ENCODE data around the gene IRF2BPL.
A peak's percentile ranks its signal among the peaks of the same experiment; 100 is the strongest.

The IRF2BPL gene

GRCh38 chr14:77026930-77027537 is 1.5 kb downstream of the IRF2BPL start:
- Histone ChIP-seq H3K27ac (ENCODE audit: low read length) (no peak overlapping the region), H3K4me2 (ENCODE audit: insufficient read depth, low read length) (peak overlapping the region; percentile 98), H3K9ac (ENCODE audit: low read depth, low read length) (peak overlapping the region; percentile 99), H3K36me3 (ENCODE audit: insufficient read depth, low read length) (peaks cover 17% of the 10 kb centered on the region), H3K27me3 (ENCODE audit: insufficient read depth, low read length, poor library complexity) (no peaks in the 10 kb centered on the region), H3K4me3 (ENCODE audit: low read depth in 1 of 2, low read length in 2 of 2) (peak overlapping the region; percentile 66 to 89; a peak in 3 of 4 replicates), H3K9me3 (ENCODE audit: insufficient read depth, low read length, severe bottlenecking) (no peaks in the 10 kb centered on the region), H4K20me1 (ENCODE audit: insufficient read depth, low read length) (peaks cover 24% of the 10 kb centered on the region), H3K79me2 (ENCODE audit: insufficient read depth, low read length) (peaks cover 20% of the 10 kb centered on the region), H2AFZ (ENCODE audit: low read depth, low read length) (peak overlapping the region; percentile 86; the same call in 1 of the 2 replicates), H3K4me1 (ENCODE audit: insufficient read depth, low read length) (peaks cover 37% of the 10 kb centered on the region)
- DNase-seq (peak; percentile 46), ATAC-seq (ENCODE audit: insufficient read depth, low read depth) (peak; percentile 27)
- TF ChIP-seq CTCF (IDR thresholded peaks at IDR 0.05; ENCODE audit: borderline replicate concordance, extremely low read depth, low read length, poor library complexity, severe bottlenecking) = no peak
- no peak for TF ChIP-seq EZH2 (IDR thresholded peaks at IDR 0.05; ENCODE audit: borderline replicate concordance, low read depth, low read length, severe bottlenecking)

- no peak for DNase-seq
- Histone ChIP-seq H3K36me3 (ENCODE audit: insufficient read depth, low read length) (peaks cover 17% of the 10 kb centered on the region), H3K79me2 (ENCODE audit: insufficient read depth, low read length) (peaks cover 20% of the 10 kb centered on the region), H3K4me2 (ENCODE audit: insufficient read depth, low read length) (peak overlapping the region; percentile 98), H3K9me3 (ENCODE audit: insufficient read depth, low read length, severe bottlenecking) (no peaks in the 10 kb centered on the region), H2AFZ (ENCODE audit: low read depth, low read length) (no peak overlapping the region), H3K4me3 (ENCODE audit: low read depth in 1 of 2, low read length in 2 of 2) (peak overlapping the region in 1 of 2 experiments; percentile 89; a peak in 1 of 4 replicates), H4K20me1 (ENCODE audit: insufficient read depth, low read length) (peaks cover 24% of the 10 kb centered on the region), H3K27me3 (ENCODE audit: insufficient read depth, low read length, poor library complexity) (no peaks in the 10 kb centered on the region), H3K9ac (ENCODE audit: low read depth, low read length) (peak overlapping the region; percentile 99; the same call in 1 of the 2 replicates), H3K4me1 (ENCODE audit: insufficient read depth, low read length) (peaks cover 37% of the 10 kb centered on the region), H3K27ac (ENCODE audit: low read length) (no peak overlapping the region)
- no peak for ATAC-seq (ENCODE audit: insufficient read depth, low read depth)
- no peak for TF ChIP-seq CTCF (IDR thresholded peaks at IDR 0.05; ENCODE audit: borderline replicate concordance, extremely low read depth, low read length, poor library complexity, severe bottlenecking)
- no peak for TF ChIP-seq EZH2 (IDR thresholded peaks at IDR 0.05; ENCODE audit: borderline replicate concordance, low read depth, low read length, severe bottlenecking)
Observed at GRCh38 chr14:77026166-77026929, 2.2 kb downstream of the IRF2BPL start.

- Histone ChIP-seq H2AFZ (ENCODE audit: low read depth, low read length) (no peak overlapping the region), H3K27me3 (ENCODE audit: insufficient read depth, low read length, poor library complexity) (no peaks in the 10 kb centered on the region), H3K79me2 (ENCODE audit: insufficient read depth, low read length) (peaks cover 20% of the 10 kb centered on the region), H3K36me3 (ENCODE audit: insufficient read depth, low read length) (peaks cover 17% of the 10 kb centered on the region), H3K9me3 (ENCODE audit: insufficient read depth, low read length, severe bottlenecking) (no peaks in the 10 kb centered on the region), H3K4me1 (ENCODE audit: insufficient read depth, low read length) (peaks cover 37% of the 10 kb centered on the region), H3K4me2 (ENCODE audit: insufficient read depth, low read length) (peak overlapping the region; percentile 31), H3K9ac (ENCODE audit: low read depth, low read length) (no peak overlapping the region), H3K27ac (ENCODE audit: low read length) (no peak overlapping the region), H3K4me3 (ENCODE audit: low read depth in 1 of 2, low read length in 2 of 2) (no peak overlapping the region), H4K20me1 (ENCODE audit: insufficient read depth, low read length) (peaks cover 24% of the 10 kb centered on the region)
- ATAC-seq (ENCODE audit: insufficient read depth, low read depth) (no peak), DNase-seq (no peak)
- no peak for TF ChIP-seq EZH2 (IDR thresholded peaks at IDR 0.05; ENCODE audit: borderline replicate concordance, low read depth, low read length, severe bottlenecking)
- no peak for TF ChIP-seq CTCF (IDR thresholded peaks at IDR 0.05; ENCODE audit: borderline replicate concordance, extremely low read depth, low read length, poor library complexity, severe bottlenecking)
Observed at GRCh38 chr14:77025744-77026165, 2.8 kb downstream of the IRF2BPL start.

All from DND-41 (cell line).